Stimulated activated CD4-positive, alpha-beta T cell treated with anti-CD3 and anti-CD28 coated beads, Interleukin-4, amount 100 ng/mL, for 48 hours (primary cell): Measurements from ENCODE around the gene CRYGA.
"Not testable (repeated sequence)": the region's sequence is repeated elsewhere in the genome, so short reads cannot be mapped to it uniquely, and the experiment has no call there.

Experiments used
- DNase-seq, 2 donors: peaks; one replicate each; pipeline ENCODE4 v3.0.0-alpha.2; 2020; ENCODE audit warnings: low read depth in 2 of 2

CRYGA gene

GRCh38 chr2:208164951-208165755, 1.8 kb upstream of the CRYGA start:
- DNase-seq, result no peak

DNA sequence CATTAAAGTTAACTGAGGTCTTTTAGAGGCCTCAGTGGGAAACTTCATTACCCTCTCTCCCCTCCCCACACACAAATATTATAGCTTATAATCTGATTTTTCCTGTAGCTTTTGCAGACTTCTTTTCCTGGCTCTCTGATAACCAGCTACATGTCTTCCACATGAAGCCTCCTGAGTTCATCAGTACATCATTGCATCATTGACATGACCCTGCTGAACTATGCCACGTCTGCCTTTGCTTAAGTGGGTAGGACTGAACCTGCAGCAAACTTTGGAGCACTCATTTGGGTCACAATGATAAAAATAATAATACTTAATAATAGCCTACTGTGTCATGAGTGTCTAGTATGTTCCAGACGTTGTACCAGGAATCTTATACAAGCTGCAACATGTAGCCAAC, 7.0 kb downstream of the CRYGA start:
- no peak for DNase-seq

DNA sequence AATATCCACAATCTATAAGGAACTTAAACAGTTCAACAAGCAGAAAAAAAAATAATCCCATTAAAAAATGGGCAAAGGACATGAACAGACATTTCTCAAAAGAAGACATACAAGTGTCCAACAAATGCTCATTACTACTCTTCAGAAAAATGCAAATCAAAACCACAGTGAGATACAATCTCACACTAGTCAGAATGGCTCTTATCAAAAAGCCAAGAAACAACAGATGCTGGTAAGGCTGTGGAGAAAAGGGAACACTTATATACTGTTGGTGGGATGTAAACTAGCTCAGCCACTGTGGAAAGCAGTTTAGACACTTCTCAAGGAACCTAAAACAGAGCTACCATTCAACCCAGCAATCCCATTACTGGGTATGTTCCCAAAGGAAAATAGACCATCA, 10.2 kb downstream of the CRYGA start:
- DNase-seq, result no peak

DNA sequence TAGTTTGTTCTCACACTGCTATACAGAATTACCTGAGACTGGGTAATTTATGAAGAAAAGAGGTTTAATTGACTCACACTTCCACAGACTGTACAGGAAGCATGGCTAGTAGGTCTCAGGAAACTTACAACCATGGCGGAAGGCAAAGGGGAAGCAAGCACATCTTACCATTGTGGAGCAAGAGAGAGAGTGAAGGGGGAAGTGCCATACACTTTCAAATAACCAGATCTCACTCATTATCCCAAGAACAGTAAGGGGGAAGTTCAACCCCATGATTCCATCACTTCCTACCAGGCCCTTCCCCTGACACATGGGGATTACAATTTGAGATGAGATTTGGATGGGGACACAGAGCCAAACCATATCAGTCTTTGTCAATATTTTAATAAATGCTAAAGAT, 12.4 kb downstream of the CRYGA start:
- DNase-seq, result no peak

DNA sequence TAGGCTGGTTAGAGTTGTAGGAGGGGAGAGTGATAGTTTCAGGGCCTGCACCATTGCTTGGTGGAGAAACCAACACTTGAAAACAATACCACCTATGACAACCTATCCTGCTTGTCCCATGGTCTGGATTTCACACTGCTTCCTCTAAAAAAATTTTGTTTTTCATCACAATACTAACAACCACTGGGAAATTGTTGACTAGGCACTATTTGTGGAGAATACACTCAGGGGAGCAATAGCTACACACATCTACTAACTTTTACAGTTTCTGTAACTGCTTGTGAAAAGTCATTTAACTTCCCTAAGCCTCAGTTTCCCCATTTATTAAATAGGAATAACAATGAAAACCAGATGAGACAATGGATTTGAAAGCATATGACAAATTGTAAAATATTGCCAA, 13.3 kb downstream of the CRYGA start:
- no peak for DNase-seq

- no peak for DNase-seq
Observed at GRCh38 chr2:208148803-208149202, 14.6 kb downstream of the CRYGA start.

DNA sequence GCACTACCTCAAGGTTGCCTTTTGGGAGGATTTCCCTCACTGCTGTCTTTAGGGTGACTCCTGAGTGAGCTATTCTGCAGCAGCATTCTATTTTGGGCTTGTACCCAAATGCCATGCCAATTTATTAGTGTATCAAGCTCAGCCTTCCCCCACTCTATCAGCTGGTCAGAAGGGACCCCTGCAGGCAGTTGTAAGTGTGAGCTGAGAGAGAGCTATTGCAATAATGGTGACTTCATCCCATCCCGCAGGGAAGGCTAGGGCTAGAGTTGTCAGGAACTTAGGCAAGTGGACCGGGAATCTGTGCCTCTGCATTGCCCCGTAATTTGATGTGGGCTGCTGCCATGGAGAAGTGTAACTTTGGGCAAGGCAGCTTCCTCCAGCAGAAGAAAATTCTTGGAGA, 15.6 kb downstream of the CRYGA start:
- no peak for DNase-seq

DNA sequence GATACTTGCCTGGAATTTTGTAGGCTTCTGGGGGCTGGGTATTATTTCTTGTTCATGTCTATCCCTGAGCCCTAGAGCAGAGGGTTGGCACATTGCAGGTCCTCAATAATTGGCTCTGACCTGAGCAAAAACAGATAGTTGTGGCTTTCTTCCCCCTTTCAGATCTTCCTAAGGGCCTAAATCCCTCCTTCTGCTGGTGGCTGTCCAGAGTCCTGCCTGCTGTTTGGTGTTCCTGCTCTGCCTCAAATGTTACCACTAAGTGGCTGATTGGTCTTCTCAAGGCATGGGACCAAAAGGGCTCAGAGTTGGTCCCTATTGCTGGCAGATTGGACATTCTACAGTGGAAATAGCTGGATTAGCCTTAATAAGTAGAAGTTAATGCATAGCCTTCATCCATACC, 16.4 kb downstream of the CRYGA start:
- DNase-seq, result no peak

DNA sequence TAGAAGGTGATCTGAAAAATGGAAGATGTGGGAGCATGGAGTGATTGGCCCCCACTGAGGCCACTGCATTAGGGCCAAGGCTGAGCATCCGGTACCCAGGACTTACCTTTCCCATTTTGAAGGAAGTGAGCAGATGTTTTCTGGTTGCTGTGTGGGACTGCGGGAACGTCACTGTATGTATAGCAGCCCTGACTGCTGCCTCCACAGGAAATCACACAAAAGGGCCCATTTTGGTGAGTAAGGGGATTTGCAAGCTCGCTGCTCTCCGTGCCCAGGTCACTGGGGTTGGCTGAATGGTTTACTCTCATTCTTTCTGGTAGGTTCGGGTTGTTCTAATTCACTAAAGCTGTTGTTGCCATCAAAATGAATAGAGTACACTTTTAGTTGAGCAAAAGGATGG, 17.4 kb downstream of the CRYGA start, which contains the start of gene CRYGB:
TSS of gene CRYGB (minus strand) at position 153 of the 400 bp plus-strand sequence. CDS start at position 115, 38 bp downstream.
- no peak for DNase-seq

GRCh38 chr2:208142925-208143799, 20.2 kb downstream of the CRYGA start:
- no peak for DNase-seq

DNA sequence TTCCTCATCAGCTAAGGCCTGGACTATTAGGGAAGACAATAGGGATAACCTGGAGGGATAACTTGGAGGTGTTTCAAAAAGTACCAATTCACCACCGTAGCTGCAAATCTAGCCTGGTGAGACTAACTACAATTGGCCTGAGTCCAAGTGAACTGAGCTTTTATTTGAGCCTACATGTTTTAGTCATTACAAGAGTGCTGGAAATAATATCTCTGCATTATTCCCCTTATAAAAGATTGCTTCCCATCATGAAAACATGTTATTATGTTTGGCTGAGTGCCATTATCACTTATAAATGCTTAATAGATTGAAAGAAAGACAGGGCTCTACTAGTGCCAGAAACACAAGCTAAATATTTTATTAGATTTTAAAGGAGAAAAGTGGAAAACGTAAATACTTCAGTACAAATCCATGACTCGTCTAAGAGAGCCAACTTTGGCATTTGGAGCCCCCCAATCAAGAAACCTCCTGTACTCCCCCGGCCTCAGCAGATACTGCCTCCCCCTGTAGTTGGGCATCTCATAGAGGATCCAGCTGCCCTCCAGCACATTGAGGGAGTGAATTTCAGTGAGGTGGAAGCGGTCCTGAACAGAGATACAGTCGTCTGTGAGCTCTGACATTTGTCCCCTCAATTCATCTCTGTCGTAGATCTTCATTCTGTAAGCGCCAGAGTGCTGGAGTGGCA, 21.0 kb downstream of the CRYGA start:
- DNase-seq, result no peak

DNA sequence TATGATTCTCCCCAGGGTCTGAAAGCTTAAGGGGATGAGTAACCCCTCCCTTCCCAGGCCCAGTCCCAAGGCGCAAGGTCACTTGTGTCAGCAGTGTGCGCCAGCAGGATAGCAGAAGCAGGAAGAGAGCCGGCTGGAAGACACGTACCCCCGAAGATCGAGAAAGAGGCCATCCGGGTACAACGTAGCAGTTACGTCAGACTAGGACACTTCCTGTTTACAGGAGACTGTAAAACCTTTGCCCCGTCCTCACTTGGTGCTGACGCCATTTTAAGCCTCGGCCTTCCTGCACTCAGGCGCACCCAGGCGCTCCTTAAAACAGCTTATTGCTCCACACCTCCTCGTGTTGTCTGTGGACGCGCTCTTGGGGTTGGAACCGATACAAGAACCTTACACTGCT, 23.9 kb downstream of the CRYGA start:
- no peak for DNase-seq

DNA sequence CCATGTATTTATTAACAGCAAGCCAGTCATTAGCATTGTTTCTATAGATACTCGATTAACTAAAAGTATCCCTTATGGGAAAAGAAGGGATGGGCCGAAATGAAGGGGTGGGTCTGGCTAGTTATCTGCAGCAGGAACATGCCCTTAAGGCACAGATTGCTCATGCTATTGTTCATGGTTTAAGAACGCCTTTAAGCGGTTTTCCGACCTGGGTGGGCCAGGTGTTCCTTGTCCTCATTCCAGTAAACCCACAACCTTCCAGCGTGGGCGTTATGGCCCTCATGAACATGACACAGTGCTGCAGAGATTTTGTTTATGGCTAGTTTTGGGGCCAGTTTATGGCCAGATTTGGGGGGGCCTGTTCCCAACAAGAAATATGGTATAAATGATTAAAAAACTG, 25.1 kb downstream of the CRYGA start:
- not testable (repeated sequence) for DNase-seq

DNA sequence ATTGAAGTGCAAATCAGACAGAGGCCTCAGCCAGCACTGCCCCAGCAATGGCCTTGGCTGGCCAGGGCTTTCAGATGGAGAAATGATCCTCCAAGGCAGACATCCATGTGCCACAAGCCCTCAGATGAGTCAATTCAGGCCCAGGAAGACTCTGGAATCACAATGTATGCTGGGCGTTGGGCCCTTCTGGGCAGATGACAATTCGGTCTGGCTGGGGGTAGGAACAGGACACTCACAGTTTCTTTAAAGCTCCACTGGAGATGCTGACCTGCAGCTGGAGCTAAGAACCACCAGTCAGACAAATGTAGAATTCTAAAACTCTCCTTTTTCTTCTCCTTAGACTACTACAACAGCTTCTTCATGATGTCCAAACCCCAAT, 26.7 kb downstream of the CRYGA start:
- no peak for DNase-seq

DNA sequence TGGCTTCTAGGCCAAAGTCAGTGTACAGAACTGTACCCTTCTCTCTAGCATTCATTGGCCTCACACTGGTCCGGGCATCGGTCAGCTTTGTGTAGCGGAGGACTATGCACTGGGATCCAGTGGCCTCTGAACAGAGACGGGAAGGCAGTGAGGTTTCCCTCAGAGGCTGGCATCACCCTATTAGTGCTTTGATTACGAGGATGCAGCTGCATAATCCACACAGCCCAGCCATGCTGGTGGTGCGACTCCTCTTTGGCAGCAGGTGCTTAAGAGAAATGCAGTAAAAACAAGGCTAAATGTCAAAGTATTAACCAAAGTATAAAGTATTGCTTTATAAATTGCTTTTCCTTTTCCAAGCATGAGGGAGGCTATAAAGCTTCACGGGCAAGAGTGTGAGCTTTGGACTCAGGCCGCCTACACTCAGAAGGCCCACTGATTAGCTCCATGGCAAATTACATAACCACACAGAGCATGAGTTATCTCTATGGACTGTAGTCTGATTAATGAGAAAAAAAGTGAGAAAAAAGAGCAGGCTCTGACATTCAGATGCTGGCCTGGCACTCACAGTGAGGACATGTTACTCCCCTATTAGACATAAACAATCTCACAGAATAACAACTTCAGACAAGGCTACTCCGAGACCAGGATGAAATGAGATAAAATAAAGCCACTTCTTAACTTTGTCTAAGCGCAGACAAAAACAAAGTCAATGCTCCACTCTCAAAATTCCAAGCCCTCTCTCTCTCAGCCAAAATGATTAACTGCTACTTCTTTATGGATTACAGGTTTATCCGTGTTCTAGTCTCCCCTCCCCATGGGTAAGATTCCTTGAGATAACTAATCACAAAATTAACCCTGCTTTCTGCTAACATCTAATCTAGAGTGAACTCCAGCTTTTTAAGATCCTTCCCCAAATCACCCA, 27.3 kb downstream of the CRYGA start:
- no peak for DNase-seq

GRCh38 chr2:208134928-208135586, 28.3 kb downstream of the CRYGA start:
- no peak for DNase-seq

DNA sequence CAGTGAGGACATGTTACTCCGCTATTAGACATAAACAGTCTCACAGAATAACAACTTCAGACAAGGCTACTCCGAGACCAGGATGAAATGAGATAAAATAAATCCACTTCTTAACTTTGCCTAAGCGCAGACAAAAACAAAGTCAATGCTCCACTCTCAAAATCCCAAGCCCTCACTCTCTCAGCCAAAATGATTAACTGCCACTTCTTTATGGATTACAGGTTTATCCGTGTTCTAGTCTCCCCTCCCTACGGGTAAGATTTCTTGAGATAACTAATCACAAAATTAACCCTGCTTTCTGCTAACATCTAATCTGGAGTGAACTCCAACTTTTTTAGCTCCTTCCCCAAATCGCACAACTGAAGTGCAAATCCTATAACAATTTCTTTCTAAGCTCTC, 32.7 kb downstream of the CRYGA start:
- DNase-seq, result no peak

- no peak for DNase-seq
Observed at GRCh38 chr2:208129744-208130711, 33.4 kb downstream of the CRYGA start, which contains the start of gene CRYGC. TSS of gene CRYGC (minus strand) at chr2:208129828. CDS start at chr2:208129792, 36 bp downstream.

GRCh38 chr2:208128136-208128535, 35.3 kb downstream of the CRYGA start:
- no peak for DNase-seq
